KMS-11 (cell line): ENCODE measurements around the gene CD81.

ENCODE experiments used
- H2AFZ ChIP-seq: fragments of 200-600 bp; sonication (generic); 2 replicates; pipeline ENCODE4 v1.6.1; 2016; ENCODE audit warnings: antibody characterized with exemption, mixed run types, low read depth
- H3K27ac ChIP-seq: fragments of 200-600 bp; sonication (generic); 2 replicates; pipeline ENCODE4 v1.6.1; 2016; ENCODE audit warnings: mild to moderate bottlenecking, mixed run types
- H3K27me3 ChIP-seq: fragments of 200-600 bp; sonication (generic); 2 replicates; pipeline ENCODE4 v1.6.1; 2017; ENCODE audit warnings: mild to moderate bottlenecking, low read depth, mixed run types, moderate library complexity; ENCODE audit not compliant: insufficient read depth
- H3K36me3 ChIP-seq: fragments of 200-600 bp; sonication (generic); 2 replicates; pipeline ENCODE4 v1.6.1; 2017; ENCODE audit warnings: mild to moderate bottlenecking, mixed run types; ENCODE audit not compliant: insufficient read depth
- H3K4me1 ChIP-seq: fragments of 200-600 bp; sonication (generic); 2 replicates; pipeline ENCODE4 v1.6.1; 2016; ENCODE audit warnings: mild to moderate bottlenecking, low read depth, mixed run types; ENCODE audit not compliant: poor library complexity, severe bottlenecking
- H3K4me2 ChIP-seq: fragments of 200-600 bp; sonication (generic); 2 replicates; pipeline ENCODE4 v1.7.0; 2016; ENCODE audit warnings: mild to moderate bottlenecking, mixed run types
- H3K4me3 ChIP-seq: fragments of 200-600 bp; sonication (generic); IDR thresholded peaks from 2 replicates; pipeline ENCODE4 v1.6.1; 2017; ENCODE audit warnings: low read depth, low read length, mixed read lengths; ENCODE audit not compliant: insufficient read depth
- H3K79me2 ChIP-seq: fragments of 200-600 bp; sonication (generic); 2 replicates; pipeline ENCODE4 v1.6.1; 2016; ENCODE audit warnings: low read depth, mixed run types; ENCODE audit not compliant: insufficient read depth
- H3K9ac ChIP-seq: fragments of 200-600 bp; sonication (generic); 2 replicates; pipeline ENCODE4 v1.6.1; 2016; ENCODE audit warnings: mild to moderate bottlenecking, mixed run types
- H4K20me1 ChIP-seq: fragments of 200-600 bp; sonication (generic); 2 replicates; pipeline ENCODE4 v1.6.1; 2016; ENCODE audit warnings: mild to moderate bottlenecking, mixed run types; ENCODE audit not compliant: insufficient read depth
- CTCF ChIP-seq: fragments of 200-600 bp; sonication (generic); conservative IDR thresholded peaks from 2 replicates; pipeline ENCODE4 v1.6.1; 2017; ENCODE audit warnings: low read depth, mild to moderate bottlenecking, antibody characterized with exemption, low read length, moderate library complexity, mixed read lengths

CD81 gene

GRCh38 chr11:2404735-2405196 lies 27.7 kb downstream of the CD81 start:
- no peak overlapping the region for H3K27ac ChIP-seq
- H2AFZ ChIP-seq, result no peak overlapping the region

GRCh38 chr11:2406451-2406850 lies 29.3 kb downstream of the CD81 start:
- H3K4me1 ChIP-seq, result no peaks in the 10 kb centered on the region
- H2AFZ ChIP-seq, result no peak overlapping the region
- H3K27ac ChIP-seq, result no peak overlapping the region
- peaks cover 49% of the 10 kb centered on the region for H3K27me3 ChIP-seq
- H4K20me1 ChIP-seq, result no peaks in the 10 kb centered on the region
- no peak overlapping the region for H3K9ac ChIP-seq
- H3K4me3 ChIP-seq, result no peak overlapping the region
- peaks cover 8% of the 10 kb centered on the region; the same call in 1 of the 2 replicates for H3K79me2 ChIP-seq
- H3K4me2 ChIP-seq, result no peak overlapping the region
- no peaks in the 10 kb centered on the region for H3K36me3 ChIP-seq
- no peak for TF ChIP-seq CTCF

More at GRCh38 chr11:2404735-2405196, 27.7 kb downstream of the CD81 start:
- no peak for TF ChIP-seq CTCF
- Histone ChIP-seq H3K4me3 (no peak overlapping the region), H3K27me3 (peaks cover 32% of the 10 kb centered on the region), H3K9ac (no peak overlapping the region), H3K79me2 (peaks cover 17% of the 10 kb centered on the region; the same call in 1 of the 2 replicates), H3K4me1 (no peaks in the 10 kb centered on the region), H4K20me1 (no peaks in the 10 kb centered on the region), H3K4me2 (no peak overlapping the region), H3K36me3 (no peaks in the 10 kb centered on the region)

GRCh38 chr11:2406878-2407410 lies 29.8 kb downstream of the CD81 start:
- Histone ChIP-seq H3K4me2 (no peak overlapping the region), H2AFZ (no peak overlapping the region), H3K4me1 (no peaks in the 10 kb centered on the region), H4K20me1 (no peaks in the 10 kb centered on the region), H3K36me3 (no peaks in the 10 kb centered on the region), H3K27me3 (peaks cover 54% of the 10 kb centered on the region), H3K4me3 (no peak overlapping the region), H3K27ac (no peak overlapping the region), H3K9ac (no peak overlapping the region), H3K79me2 (0 out of 2 replicates have a peak, but pooled peaks cover 3% of the 10 kb centered on the region)
- TF ChIP-seq CTCF, result no peak

GRCh38 chr11:2408671-2409070 lies 31.6 kb downstream of the CD81 start:
- Histone ChIP-seq H3K4me1 (no peaks in the 10 kb centered on the region), H3K36me3 (no peaks in the 10 kb centered on the region), H3K4me3 (no peak overlapping the region), H3K27ac (no peak overlapping the region), H4K20me1 (no peaks in the 10 kb centered on the region), H3K9ac (no peak overlapping the region), H3K79me2 (no peaks in the 10 kb centered on the region), H3K27me3 (peaks cover 67% of the 10 kb centered on the region), H2AFZ (no peak overlapping the region), H3K4me2 (no peak overlapping the region)
- TF ChIP-seq CTCF, result no peak
